Stimulated activated CD8-positive, alpha-beta memory T cell treated with anti-CD3 and anti-CD28 coated beads, Interleukin-15, amount 100 ng/mL, for 1 hour (primary cell): ENCODE data around the gene CNOT10.
"Not testable (repeated sequence)": the region's sequence is repeated elsewhere in the genome, so short reads cannot be mapped to it uniquely, and the experiment has no call there.

Source experiments
- DNase-seq: peaks from one replicate; pipeline ENCODE4 v3.0.0-alpha.2; 2020; ENCODE audit warnings: low read depth

Gene CNOT10

GRCh38 chr3:32684800-32685542 is at the start of gene CNOT10:
Gene CNOT10 (plus strand): TSS chr3:32685188. CDS start chr3:32685461, 273 bp downstream.
- DNase-seq: peak; percentile 90

- DNase-seq: no peak
Measured at GRCh38 chr3:32640939-32641338, 44.0 kb upstream of the CNOT10 start.

GRCh38 chr3:32641356-32641755 is 43.6 kb upstream of the CNOT10 start:
- DNase-seq: no peak

GRCh38 chr3:32643354-32643753 is 41.6 kb upstream of the CNOT10 start:
- no peak for DNase-seq

- DNase-seq: no peak
Measured at GRCh38 chr3:32643816-32644215, 41.2 kb upstream of the CNOT10 start.

- DNase-seq: no peak
Measured at GRCh38 chr3:32644380-32644779, 40.6 kb upstream of the CNOT10 start.

- no peak for DNase-seq
Measured at GRCh38 chr3:32646761-32647160, 38.2 kb upstream of the CNOT10 start.

- DNase-seq: not testable (repeated sequence)
Measured at GRCh38 chr3:32652337-32653100, 32.5 kb upstream of the CNOT10 start.

- DNase-seq: no peak
Measured at GRCh38 chr3:32655167-32655566, 29.8 kb upstream of the CNOT10 start.

- DNase-seq: no peak
Measured at GRCh38 chr3:32660634-32661033, 24.4 kb upstream of the CNOT10 start.

- no peak for DNase-seq
Measured at GRCh38 chr3:32662647-32663046, 22.3 kb upstream of the CNOT10 start.

- not testable (repeated sequence) for DNase-seq
Measured at GRCh38 chr3:32664630-32665075, 20.3 kb upstream of the CNOT10 start.

GRCh38 chr3:32667072-32667582 is 17.9 kb upstream of the CNOT10 start:
- DNase-seq: no peak

GRCh38 chr3:32669226-32669625 is 15.8 kb upstream of the CNOT10 start:
- not testable (repeated sequence) for DNase-seq

GRCh38 chr3:32673730-32674129 is 11.3 kb upstream of the CNOT10 start:
- not testable (repeated sequence) for DNase-seq

- DNase-seq: no peak
Measured at GRCh38 chr3:32675164-32675563, 9.8 kb upstream of the CNOT10 start.

GRCh38 chr3:32675650-32676049 is 9.3 kb upstream of the CNOT10 start:
- no peak for DNase-seq

- no peak for DNase-seq
Measured at GRCh38 chr3:32681811-32682210, 3.2 kb upstream of the CNOT10 start.

- DNase-seq: no peak
Measured at GRCh38 chr3:32684029-32684799, 774 bp upstream of the CNOT10 start.

- DNase-seq: no peak
Measured at GRCh38 chr3:32685543-32686185, 676 bp downstream of the CNOT10 start.

GRCh38 chr3:32686713-32687112 is 1.7 kb downstream of the CNOT10 start:
- DNase-seq: no peak

GRCh38 chr3:32691847-32692246 is 6.9 kb downstream of the CNOT10 start:
- no peak for DNase-seq
